ENCODE results near the gene ZNF181. TPM values are rescaled to one million over a fixed set of nuclear protein-coding genes. Genes with fewer than 3 reads are reported as not detected.
A peak's percentile ranks its signal among the peaks of the same experiment; 100 is the strongest.

The ZNF181 gene
- total and polyA plus RNA-seq, 2 experiments from 2014 or later, result 7.4 to 18.9 TPM

DNA sequence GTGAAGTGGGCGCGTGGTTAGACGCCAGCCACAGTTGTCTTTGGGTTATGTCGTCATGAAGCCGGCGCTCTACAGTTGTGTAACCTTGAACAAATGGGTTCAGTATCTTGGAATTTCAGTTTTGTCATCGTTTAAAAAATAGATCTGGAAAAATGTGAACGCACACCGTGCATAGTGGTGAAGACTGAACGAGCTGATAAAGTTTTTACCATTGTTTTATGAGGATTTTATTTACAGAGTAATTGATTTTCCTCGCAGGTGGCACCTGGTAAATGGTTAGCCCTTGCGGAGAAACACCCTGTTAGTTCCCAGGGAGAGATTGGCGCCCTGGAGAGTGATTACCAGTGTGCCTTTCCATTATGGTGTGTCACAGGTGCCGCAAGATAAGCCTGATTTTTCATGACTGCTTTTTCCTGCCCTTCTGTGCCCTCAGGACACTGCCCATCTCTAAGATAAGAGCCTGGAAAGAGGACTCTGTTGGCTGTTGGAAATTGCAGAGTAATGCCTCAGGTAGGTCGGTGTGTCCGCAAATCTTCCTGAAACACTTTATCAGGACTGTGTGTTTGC is 577 bp downstream of the ZNF181 start:
- peak overlapping the region; percentile 98 for H3K27ac Mint-ChIP-seq
- H3K4me1 Mint-ChIP-seq, result peaks cover 11% of the 10 kb centered on the region
- peaks cover 4% of the 10 kb centered on the region for H3K27me3 Mint-ChIP-seq (ENCODE audit: insufficient read depth, low read depth, poor library complexity)
- peak overlapping the region; percentile 98 for H3K4me2 ChIP-seq
- H3K4me3 ChIP-seq, result peak overlapping the region; percentile 98
- ATAC-seq (no peak), DNase-seq (ENCODE audit: low spot score) (peak; percentile 96)
- no peaks in the 10 kb centered on the region for H3K79me2 ChIP-seq (replicated peaks; ENCODE audit: insufficient read depth)
- peak overlapping the region; percentile 79 for H3K27ac ChIP-seq (ENCODE audit: low read depth)
- no peaks in the 10 kb centered on the region for H3F3A ChIP-seq (replicated peaks; ENCODE audit: low read depth)
- peaks cover 6% of the 10 kb centered on the region for H3K4me1 ChIP-seq (ENCODE audit: insufficient read depth)
- no peaks in the 10 kb centered on the region for H3K9me2 ChIP-seq (ENCODE audit: insufficient read depth)
- TF ChIP-seq ZNF114 (CRISPR knock-in tag; IDR thresholded peaks at IDR 0.05) (no peak), ZNF331 (CRISPR knock-in tag; IDR thresholded peaks at IDR 0.05; ENCODE audit: low read depth) (no peak), CTCF (conservative IDR thresholded peaks at IDR 0.05; ENCODE audit: low read depth in 2 of 2) (no peak), STAT1 (IDR thresholded peaks at IDR 0.05; ENCODE audit: unreplicated experiment) (no peak), CREB1 (CRISPR knock-in tag; IDR thresholded peaks at IDR 0.05; ENCODE audit: low read depth) (peak; percentile 97)
- no peaks in the 10 kb centered on the region for H3K27me3 ChIP-seq (ENCODE audit: insufficient read depth)
- no peaks in the 10 kb centered on the region for H3K36me3 ChIP-seq (ENCODE audit: insufficient read depth)
- H3K9me3 Mint-ChIP-seq, result no peaks in the 10 kb centered on the region
- H4K20me1 ChIP-seq (replicated peaks; ENCODE audit: insufficient read depth), result no peaks in the 10 kb centered on the region
- H3K36me3 Mint-ChIP-seq (ENCODE audit: low read depth), result peaks cover 14% of the 10 kb centered on the region
- no peak overlapping the region; the same call in 1 of the 2 replicates for H2AFZ ChIP-seq
- peak overlapping the region; percentile 93 for H3K4me3 Mint-ChIP-seq

- no peak overlapping the region for H3K4me3 Mint-ChIP-seq
- H3K4me1 Mint-ChIP-seq, result peaks cover 9% of the 10 kb centered on the region; the same call in 2 of the 3 replicates
- no peak overlapping the region for H3K27ac Mint-ChIP-seq
- Histone ChIP-seq H3F3A (replicated peaks; ENCODE audit: low read depth) (no peaks in the 10 kb centered on the region), H3K79me2 (replicated peaks; ENCODE audit: insufficient read depth) (no peaks in the 10 kb centered on the region), H2AFZ (no peak overlapping the region), H3K4me1 (ENCODE audit: insufficient read depth) (peaks cover 11% of the 10 kb centered on the region), H3K4me3 (no peak overlapping the region), H4K20me1 (replicated peaks; ENCODE audit: insufficient read depth) (no peaks in the 10 kb centered on the region), H3K27me3 (ENCODE audit: insufficient read depth) (no peaks in the 10 kb centered on the region), H3K36me3 (ENCODE audit: insufficient read depth) (0 out of 2 replicates have a peak, but pooled peaks cover 6% of the 10 kb centered on the region), H3K27ac (ENCODE audit: low read depth) (no peak overlapping the region), H3K4me2 (no peak overlapping the region), H3K9me2 (ENCODE audit: insufficient read depth) (0 out of 2 replicates have a peak, but pooled peaks cover 5% of the 10 kb centered on the region)
- peaks cover 20% of the 10 kb centered on the region for H3K36me3 Mint-ChIP-seq (ENCODE audit: low read depth)
- peaks cover 25% of the 10 kb centered on the region for H3K9me3 Mint-ChIP-seq
- peaks cover 2% of the 10 kb centered on the region for H3K27me3 Mint-ChIP-seq (ENCODE audit: insufficient read depth, low read depth, poor library complexity)
- ATAC-seq, result no peak
- DNase-seq (ENCODE audit: low spot score), result no peak
- TF ChIP-seq, protein P1, sequence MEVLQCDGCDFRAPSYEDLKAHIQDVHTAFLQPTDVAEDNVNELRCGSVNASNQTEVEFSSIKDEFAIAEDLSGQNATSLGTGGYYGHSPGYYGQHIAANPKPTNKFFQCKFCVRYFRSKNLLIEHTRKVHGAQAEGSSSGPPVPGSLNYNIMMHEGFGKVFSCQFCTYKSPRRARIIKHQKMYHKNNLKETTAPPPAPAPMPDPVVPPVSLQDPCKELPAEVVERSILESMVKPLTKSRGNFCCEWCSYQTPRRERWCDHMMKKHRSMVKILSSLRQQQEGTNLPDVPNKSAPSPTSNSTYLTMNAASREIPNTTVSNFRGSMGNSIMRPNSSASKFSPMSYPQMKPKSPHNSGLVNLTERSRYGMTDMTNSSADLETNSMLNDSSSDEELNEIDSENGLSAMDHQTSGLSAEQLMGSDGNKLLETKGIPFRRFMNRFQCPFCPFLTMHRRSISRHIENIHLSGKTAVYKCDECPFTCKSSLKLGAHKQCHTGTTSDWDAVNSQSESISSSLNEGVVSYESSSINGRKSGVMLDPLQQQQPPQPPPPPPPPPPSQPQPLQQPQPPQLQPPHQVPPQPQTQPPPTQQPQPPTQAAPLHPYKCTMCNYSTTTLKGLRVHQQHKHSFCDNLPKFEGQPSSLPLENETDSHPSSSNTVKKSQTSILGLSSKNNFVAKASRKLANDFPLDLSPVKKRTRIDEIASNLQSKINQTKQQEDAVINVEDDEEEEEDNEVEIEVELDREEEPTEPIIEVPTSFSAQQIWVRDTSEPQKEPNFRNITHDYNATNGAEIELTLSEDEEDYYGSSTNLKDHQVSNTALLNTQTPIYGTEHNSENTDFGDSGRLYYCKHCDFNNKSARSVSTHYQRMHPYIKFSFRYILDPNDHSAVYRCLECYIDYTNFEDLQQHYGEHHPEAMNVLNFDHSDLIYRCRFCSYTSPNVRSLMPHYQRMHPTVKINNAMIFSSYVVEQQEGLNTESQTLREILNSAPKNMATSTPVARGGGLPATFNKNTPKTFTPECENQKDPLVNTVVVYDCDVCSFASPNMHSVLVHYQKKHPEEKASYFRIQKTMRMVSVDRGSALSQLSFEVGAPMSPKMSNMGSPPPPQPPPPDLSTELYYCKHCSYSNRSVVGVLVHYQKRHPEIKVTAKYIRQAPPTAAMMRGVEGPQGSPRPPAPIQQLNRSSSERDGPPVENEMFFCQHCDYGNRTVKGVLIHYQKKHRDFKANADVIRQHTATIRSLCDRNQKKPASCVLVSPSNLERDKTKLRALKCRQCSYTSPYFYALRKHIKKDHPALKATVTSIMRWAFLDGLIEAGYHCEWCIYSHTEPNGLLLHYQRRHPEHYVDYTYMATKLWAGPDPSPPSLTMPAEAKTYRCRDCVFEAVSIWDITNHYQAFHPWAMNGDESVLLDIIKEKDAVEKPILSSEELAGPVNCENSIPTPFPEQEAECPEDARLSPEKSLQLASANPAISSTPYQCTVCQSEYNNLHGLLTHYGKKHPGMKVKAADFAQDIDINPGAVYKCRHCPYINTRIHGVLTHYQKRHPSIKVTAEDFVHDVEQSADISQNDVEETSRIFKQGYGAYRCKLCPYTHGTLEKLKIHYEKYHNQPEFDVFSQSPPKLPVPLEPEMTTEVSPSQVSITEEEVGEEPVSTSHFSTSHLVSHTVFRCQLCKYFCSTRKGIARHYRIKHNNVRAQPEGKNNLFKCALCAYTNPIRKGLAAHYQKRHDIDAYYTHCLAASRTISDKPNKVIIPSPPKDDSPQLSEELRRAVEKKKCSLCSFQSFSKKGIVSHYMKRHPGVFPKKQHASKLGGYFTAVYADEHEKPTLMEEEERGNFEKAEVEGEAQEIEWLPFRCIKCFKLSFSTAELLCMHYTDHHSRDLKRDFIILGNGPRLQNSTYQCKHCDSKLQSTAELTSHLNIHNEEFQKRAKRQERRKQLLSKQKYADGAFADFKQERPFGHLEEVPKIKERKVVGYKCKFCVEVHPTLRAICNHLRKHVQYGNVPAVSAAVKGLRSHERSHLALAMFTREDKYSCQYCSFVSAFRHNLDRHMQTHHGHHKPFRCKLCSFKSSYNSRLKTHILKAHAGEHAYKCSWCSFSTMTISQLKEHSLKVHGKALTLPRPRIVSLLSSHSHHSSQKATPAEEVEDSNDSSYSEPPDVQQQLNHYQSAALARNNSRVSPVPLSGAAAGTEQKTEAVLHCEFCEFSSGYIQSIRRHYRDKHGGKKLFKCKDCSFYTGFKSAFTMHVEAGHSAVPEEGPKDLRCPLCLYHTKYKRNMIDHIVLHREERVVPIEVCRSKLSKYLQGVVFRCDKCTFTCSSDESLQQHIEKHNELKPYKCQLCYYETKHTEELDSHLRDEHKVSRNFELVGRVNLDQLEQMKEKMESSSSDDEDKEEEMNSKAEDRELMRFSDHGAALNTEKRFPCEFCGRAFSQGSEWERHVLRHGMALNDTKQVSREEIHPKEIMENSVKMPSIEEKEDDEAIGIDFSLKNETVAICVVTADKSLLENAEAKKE (CRISPR knock-in tag; IDR thresholded peaks at IDR 0.05), result no peak
- no peak for TF ChIP-seq POLR2AphosphoS5 (IDR thresholded peaks at IDR 0.05; ENCODE audit: low read depth)
- TF ChIP-seq ZNF114 (CRISPR knock-in tag; IDR thresholded peaks at IDR 0.05), result no peak
- no peak for TF ChIP-seq EZH2phosphoT487 (IDR thresholded peaks at IDR 0.05; ENCODE audit: unreplicated experiment)
- TF ChIP-seq EZH2 (IDR thresholded peaks at IDR 0.05; ENCODE audit: low read depth, unreplicated experiment), result no peak
These were observed 11.1 kb downstream of the ZNF181 start for GRCh38 chr19:34744896-34745690.
